Esophagus squamous epithelium (tissue), 5 donors: ENCODE results near the gene ZSWIM4. TPM values are rescaled to one million over a fixed set of nuclear protein-coding genes. Genes with fewer than 3 reads are reported as not detected.

Experiments
- DNase-seq: peaks from one replicate; lab custom pipeline; 2025; lab: John Stamatoyannopoulos, UW
- H3K27ac ChIP-seq, 4 donors: fragments of 200-600 bp; sonication (generic); one replicate each; pipeline ENCODE4 v1.5.1; 2016 to 2019; ENCODE audit warnings: mild to moderate bottlenecking in 1 of 4
- H3K27me3 ChIP-seq, 4 donors: fragments of 200-600 bp; sonication (generic); 1 replicate in 3 of 4; 2 replicates in 1 of 4; pipeline versions ENCODE4 v1.5.1 to v1.6.0; 2017 to 2021; ENCODE audit warnings: antibody characterized with exemption in 1 of 4
- H3K36me3 ChIP-seq, 3 donors: fragments of 200-600 bp; sonication (generic); one replicate each; pipeline ENCODE4 v1.5.1; 2016 to 2019
- H3K4me1 ChIP-seq, 3 donors: fragments of 200-600 bp; sonication (generic); one replicate each; pipeline ENCODE4 v1.5.1; 2017 to 2019
- H3K4me3 ChIP-seq, 4 donors: fragments of 200-600 bp; sonication (generic); 1 replicate in 3 of 4; 2 replicates in 1 of 4; pipeline ENCODE4 v1.5.1; 2016 to 2019; ENCODE audit warnings: mild to moderate bottlenecking in 2 of 4, moderate library complexity in 1 of 4
- H3K9me3 ChIP-seq, 3 donors: fragments of 200-600 bp; sonication (generic); one replicate each; pipeline ENCODE4 v1.5.1; 2016 to 2019
- CTCF ChIP-seq, 6 experiments: fragments of 450-650 bp in 4 of 6; fragments of 200-600 bp in 2 of 6; sonication (generic) in 2 of 6; IDR thresholded peaks; one replicate each; pipeline ENCODE4 v1.5.1; 2016 to 2019; ENCODE audit warnings: antibody characterized with exemption in 6 of 6, mild to moderate bottlenecking in 4 of 6, moderate library complexity in 4 of 6
- POLR2A ChIP-seq, 4 donors: fragments of 450-650 bp; IDR thresholded peaks; one replicate each; pipeline ENCODE4 v1.6.1; 2017; ENCODE audit warnings: antibody characterized with exemption in 4 of 4, mild to moderate bottlenecking in 4 of 4, moderate library complexity in 3 of 4
- WGBS, 2 donors: methylation state at CpG; one replicate each; pipeline ENCODE4 v1.1.5; 2018; 5-methylcytosine and 5-hydroxymethylcytosine counted together
- intact Hi-C: fragments of 100-400 bp; cut with DNase I; formaldehyde crosslinking; loops from one replicate; pipeline ENCODE4 v1.15.0; 2022
- total RNA-seq, 4 donors: library from RNA; depleted of rRNA; stranded (reverse); fragments of >200 nt; gene quantifications; one replicate each; pipeline ENCODE4 v1.1.0, GENCODE V29; 2016
- donor health status: DM: yes; HTN: yes; CAD: no.

Gene ZSWIM4
- total RNA-seq, 4 donors from 2014 or later = 7.2 to 41.4 (median 16.9) TPM

DNA sequence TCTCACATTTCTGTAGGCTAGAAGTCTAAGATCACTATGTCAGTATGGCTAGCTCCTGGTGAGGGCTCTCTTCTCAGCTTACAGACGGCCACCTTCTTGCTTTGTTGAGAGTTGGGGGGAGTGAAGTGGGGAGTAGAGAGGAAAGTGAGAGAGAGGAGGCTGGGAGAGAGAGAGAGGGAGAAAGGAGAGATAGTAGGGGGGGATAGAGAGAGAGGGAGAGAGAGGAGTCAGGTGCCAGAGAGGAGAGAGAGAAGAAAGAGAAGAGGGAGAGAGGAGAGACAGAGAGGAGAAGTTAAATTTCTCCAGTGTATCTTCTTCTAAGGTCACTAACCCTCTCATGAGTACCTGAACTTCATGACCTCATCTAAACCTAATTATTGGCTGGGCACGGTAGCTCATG, 28.7 kb downstream of the ZSWIM4 start:
- no peak overlapping the region for H3K4me3 ChIP-seq
- DNase-seq = no peak
- H3K27ac ChIP-seq = no peak overlapping the region
- no peaks in the 10 kb centered on the region for H3K27me3 ChIP-seq
- peaks cover 0 to 77% (median 0%) of the 10 kb centered on the region in 3 donors for H3K36me3 ChIP-seq
- WGBS, 2 donors = 88 to 100% methylated on average over 2 of the region's 2 CpGs
- H3K9me3 ChIP-seq = no peaks in the 10 kb centered on the region
- H3K4me1 ChIP-seq = peaks cover 0 to 20% (median 0%) of the 10 kb centered on the region in 3 donors
- no peak for TF ChIP-seq POLR2A (IDR thresholded peaks at IDR 0.05)
- TF ChIP-seq CTCF (IDR thresholded peaks at IDR 0.05) = no peak
- intact Hi-C loops = no loop called here

GRCh38 chr19:13824703-13825102, 29.5 kb downstream of the ZSWIM4 start:
- Histone ChIP-seq H3K27ac (no peak overlapping the region), H3K9me3 (no peaks in the 10 kb centered on the region), H3K27me3 (no peaks in the 10 kb centered on the region), H3K4me1 (peaks cover 0 to 20% (median 0%) of the 10 kb centered on the region in 3 donors), H3K36me3 (peaks cover 0 to 79% (median 0%) of the 10 kb centered on the region in 3 donors), H3K4me3 (no peak overlapping the region)
- TF ChIP-seq POLR2A (IDR thresholded peaks at IDR 0.05) (no peak), CTCF (IDR thresholded peaks at IDR 0.05) (no peak)
- intact Hi-C loops = no loop called here
- no peak for DNase-seq

- Histone ChIP-seq H3K4me1 (peaks cover 0 to 20% (median 0%) of the 10 kb centered on the region in 3 donors), H3K9me3 (no peaks in the 10 kb centered on the region), H3K27ac (no peak overlapping the region), H3K4me3 (no peak overlapping the region), H3K36me3 (peaks cover 0 to 90% (median 0%) of the 10 kb centered on the region in 3 donors), H3K27me3 (no peaks in the 10 kb centered on the region)
- no peak for TF ChIP-seq POLR2A (IDR thresholded peaks at IDR 0.05)
- no peak for TF ChIP-seq CTCF (IDR thresholded peaks at IDR 0.05)
- WGBS, 2 donors = 90 to 93% methylated on average over 6 to 15 of the region's 30 CpGs
- DNase-seq = no peak
- intact Hi-C loops = no loop called here
Observed at GRCh38 chr19:13825489-13826441, 30.5 kb downstream of the ZSWIM4 start.

DNA sequence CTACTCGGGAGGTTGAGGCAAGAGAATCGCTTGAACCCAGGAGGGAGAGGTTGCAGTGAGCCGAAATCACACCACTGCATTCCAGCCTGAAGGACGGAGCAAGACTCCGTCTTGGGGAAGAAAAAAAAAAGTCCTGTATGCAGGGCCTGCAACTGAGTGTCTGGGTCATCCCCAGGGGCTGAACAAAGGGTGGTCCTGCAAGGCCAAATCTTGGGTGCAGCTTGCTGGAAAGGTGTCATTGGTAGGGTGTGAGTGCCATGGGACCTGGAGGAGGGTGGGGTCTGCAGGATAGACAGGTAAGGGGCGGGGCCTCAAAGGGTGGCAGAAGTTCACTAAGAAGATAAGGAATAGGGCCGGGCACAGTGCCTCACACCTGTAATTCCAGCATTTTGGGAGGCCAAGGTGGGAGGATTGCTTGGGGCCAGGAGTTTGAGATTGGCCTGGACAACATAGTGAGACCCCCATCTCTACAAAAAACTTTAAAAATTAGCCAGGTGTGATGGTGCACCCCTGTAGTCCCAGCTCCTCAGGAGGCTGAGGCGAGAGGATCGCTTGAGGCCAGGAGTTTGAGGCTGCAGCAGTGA, 31.5 kb downstream of the ZSWIM4 start:
- H3K9me3 ChIP-seq = no peaks in the 10 kb centered on the region
- intact Hi-C loops = no loop called here
- peaks cover 0 to 20% (median 0%) of the 10 kb centered on the region in 3 donors for H3K4me1 ChIP-seq
- H3K4me3 ChIP-seq = no peak overlapping the region
- no peak for DNase-seq
- H3K36me3 ChIP-seq = peaks cover 0 to 91% (median 0%) of the 10 kb centered on the region in 3 donors
- 87 to 93% methylated on average over 9 of the region's 9 CpGs for WGBS, 2 donors
- no peak overlapping the region for H3K27ac ChIP-seq
- H3K27me3 ChIP-seq = no peaks in the 10 kb centered on the region
- no peak for TF ChIP-seq POLR2A (IDR thresholded peaks at IDR 0.05)
- no peak for TF ChIP-seq CTCF (IDR thresholded peaks at IDR 0.05)

GRCh38 chr19:13827656-13828055, 32.4 kb downstream of the ZSWIM4 start:
- no peaks in the 10 kb centered on the region for H3K9me3 ChIP-seq
- DNase-seq = no peak
- intact Hi-C loops = no loop called here
- WGBS, 2 donors = 54 to 60% methylated on average over 4 of the region's 4 CpGs
- peaks cover 0 to 19% (median 0%) of the 10 kb centered on the region in 3 donors for H3K4me1 ChIP-seq
- no peak overlapping the region for H3K27ac ChIP-seq
- H3K36me3 ChIP-seq = peaks cover 0 to 90% (median 0%) of the 10 kb centered on the region in 3 donors
- no peak for TF ChIP-seq POLR2A (IDR thresholded peaks at IDR 0.05)
- no peak for TF ChIP-seq CTCF (IDR thresholded peaks at IDR 0.05)
- no peaks in the 10 kb centered on the region for H3K27me3 ChIP-seq
- H3K4me3 ChIP-seq = no peak overlapping the region
